Left ventricle myocardium inferior (tissue), 1 donor: ENCODE data around the gene ASH1L. TPM values are rescaled to one million over a fixed set of nuclear protein-coding genes. Genes with fewer than 3 reads are reported as not detected.

Experiments
- DNase-seq: peaks from one replicate; pipeline ENCODE4 v3.0.0-alpha.2; 2020
- H3K27ac ChIP-seq: fragments of 200-600 bp; replicated peaks from 2 replicates; pipeline ENCODE4 v1.8.0; 2021
- H3K27me3 ChIP-seq: fragments of 200-600 bp; 2 replicates; pipeline ENCODE4 v1.8.0; 2021; ENCODE audit warnings: low read depth
- H3K36me3 ChIP-seq: fragments of 200-600 bp; 2 replicates; pipeline ENCODE4 v1.8.0; 2021
- H3K4me1 ChIP-seq: fragments of 200-600 bp; 2 replicates; pipeline ENCODE4 v1.8.0; 2021
- H3K4me3 ChIP-seq: fragments of 200-600 bp; 2 replicates; pipeline ENCODE4 v1.8.0; 2021; ENCODE audit warnings: mild to moderate bottlenecking, moderate library complexity
- H3K9me3 ChIP-seq: fragments of 200-600 bp; replicated peaks from 2 replicates; pipeline ENCODE4 v1.8.0; 2021
- CTCF ChIP-seq: fragments of 200-600 bp; IDR thresholded peaks from 2 replicates; pipeline ENCODE4 v1.8.0; 2021; ENCODE audit warnings: antibody characterized with exemption, mild to moderate bottlenecking, borderline replicate concordance
- intact Hi-C: fragments of 100-400 bp; cut with micrococcal nuclease; formaldehyde crosslinking; loops from one replicate; pipeline ENCODE4 v1.11.0; 2022
- microRNA-seq: library from miRNA; unstranded; fragments of <30 nt; microRNA quantifications from one replicate; pipeline ENCODE4 v1.2.0, GENCODE V29; 2020
- total RNA-seq: library from RNA; stranded (reverse); fragmentation: NEBNext Ultra II Directional; extraction: Animal tissue kit (Norgen Biotek cat#: 25700); gene quantifications from one replicate; pipeline ENCODE4 v1.2.1, GENCODE V29; 2021
- donor health status: DM: no; HTN: yes; CAD: no; lungs with severe emphysema.

Gene ASH1L
- total RNA-seq, 1 donor from 2014 or later = 38.7 TPM

GRCh38 chr1:155287987-155288543 lies 274.5 kb downstream of the ASH1L start:
- no peaks in the 10 kb centered on the region for H3K4me1 ChIP-seq
- H3K27me3 ChIP-seq = peaks cover 13% of the 10 kb centered on the region
- no peak overlapping the region for H3K4me3 ChIP-seq
- H3K9me3 ChIP-seq = no peaks in the 10 kb centered on the region
- no peak overlapping the region for H3K27ac ChIP-seq
- TF ChIP-seq CTCF = no peak
- no peaks in the 10 kb centered on the region for H3K36me3 ChIP-seq
- no peak for DNase-seq
- intact Hi-C loops = no loop called here

GRCh38 chr1:155286544-155286943 lies 276.1 kb downstream of the ASH1L start:
- H3K27me3 ChIP-seq = peaks cover 2% of the 10 kb centered on the region

DNA sequence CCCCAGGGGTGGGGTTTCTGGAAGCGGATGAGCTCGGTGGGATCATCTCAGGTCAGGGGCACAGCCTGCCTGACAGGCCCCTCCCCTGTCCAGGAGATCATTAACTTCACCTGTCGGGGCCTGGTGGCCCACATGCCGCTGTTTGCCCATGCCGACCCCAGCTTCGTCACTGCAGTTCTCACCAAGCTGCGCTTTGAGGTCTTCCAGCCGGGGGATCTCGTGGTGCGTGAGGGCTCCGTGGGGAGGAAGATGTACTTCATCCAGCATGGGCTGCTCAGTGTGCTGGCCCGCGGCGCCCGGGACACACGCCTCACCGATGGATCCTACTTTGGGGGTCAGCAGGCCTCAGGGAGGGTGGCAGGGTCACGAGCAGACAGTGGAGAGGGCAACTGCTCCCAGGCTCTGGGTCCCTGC lies 277.0 kb downstream of the ASH1L start:
- Histone ChIP-seq H3K36me3 (no peaks in the 10 kb centered on the region), H3K27me3 (no peaks in the 10 kb centered on the region), H3K9me3 (no peaks in the 10 kb centered on the region), H3K4me1 (no peaks in the 10 kb centered on the region), H3K27ac (no peak overlapping the region), H3K4me3 (no peak overlapping the region)
- no peak for DNase-seq
- TF ChIP-seq CTCF = no peak
- intact Hi-C loops = no loop called here

More at GRCh38 chr1:155286544-155286943, 276.1 kb downstream of the ASH1L start:
- no peaks in the 10 kb centered on the region for H3K4me1 ChIP-seq
- no peak overlapping the region for H3K27ac ChIP-seq
- intact Hi-C loops = no loop called here
- H3K4me3 ChIP-seq = no peak overlapping the region
- TF ChIP-seq CTCF = no peak
- H3K9me3 ChIP-seq = no peaks in the 10 kb centered on the region
- no peaks in the 10 kb centered on the region for H3K36me3 ChIP-seq
- DNase-seq = no peak

Small RNA genes within 50 kb of the gene (microRNA-seq; reads per million reads assigned to microRNA genes)
- gene MIR555 = not detected

Other genes starting within 250 kb of the ASH1L start
- gene RUSC1, start 241.9 kb downstream of the ASH1L start, total RNA-seq = 18.0 TPM
- gene MSTO1, start 47.4 kb upstream of the ASH1L start, total RNA-seq = 13.1 TPM
- gene YY1AP1, start 126.0 kb upstream of the ASH1L start, total RNA-seq = 60.2 TPM
- gene DAP3, start 126.3 kb upstream of the ASH1L start, total RNA-seq = 107 TPM